ENCODE measurements around the gene TCEA3.

The TCEA3 gene

GRCh38 chr1:23462766-23463165 is 38.2 kb upstream of the TCEA3 start:
- TF ChIP-seq TAF1 (IDR thresholded peaks at IDR 0.05; ENCODE audit: borderline replicate concordance, insufficient read depth, low read length) (no peak), REST (IDR thresholded peaks at IDR 0.05; ENCODE audit: insufficient read depth in 1 of 2, low read depth in 2 of 2, low read length in 2 of 2) (no peak), POLR2AphosphoS5 (IDR thresholded peaks at IDR 0.05; ENCODE audit: low read depth, low read length) (no peak), FOXP2 (optimal IDR thresholded peaks at IDR 0.05; ENCODE audit: borderline replicate concordance, extremely low read depth, extremely low read length, insufficient read depth) (no peak), SIN3A (IDR thresholded peaks at IDR 0.05; ENCODE audit: borderline replicate concordance, insufficient read depth, low read length) (no peak)

- TF ChIP-seq FOXP2 (optimal IDR thresholded peaks at IDR 0.05; ENCODE audit: borderline replicate concordance, extremely low read depth, extremely low read length, insufficient read depth): no peak
- no peak for TF ChIP-seq TAF1 (IDR thresholded peaks at IDR 0.05; ENCODE audit: borderline replicate concordance, insufficient read depth, low read length)
- TF ChIP-seq POLR2AphosphoS5 (IDR thresholded peaks at IDR 0.05; ENCODE audit: low read depth, low read length): no peak
- no peak for TF ChIP-seq REST (IDR thresholded peaks at IDR 0.05; ENCODE audit: insufficient read depth in 1 of 2, low read depth in 2 of 2, low read length in 2 of 2)
- TF ChIP-seq SIN3A (IDR thresholded peaks at IDR 0.05; ENCODE audit: borderline replicate concordance, insufficient read depth, low read length): no peak
Observed at GRCh38 chr1:23461050-23461449, 36.5 kb upstream of the TCEA3 start.

GRCh38 chr1:23460519-23460918 is 36.0 kb upstream of the TCEA3 start:
- TF ChIP-seq SIN3A (IDR thresholded peaks at IDR 0.05; ENCODE audit: borderline replicate concordance, insufficient read depth, low read length): no peak
- no peak for TF ChIP-seq TAF1 (IDR thresholded peaks at IDR 0.05; ENCODE audit: borderline replicate concordance, insufficient read depth, low read length)

- TF ChIP-seq REST (IDR thresholded peaks at IDR 0.05; ENCODE audit: insufficient read depth in 1 of 2, low read depth in 2 of 2, low read length in 2 of 2) (no peak), SIN3A (IDR thresholded peaks at IDR 0.05; ENCODE audit: borderline replicate concordance, insufficient read depth, low read length) (no peak), FOXP2 (optimal IDR thresholded peaks at IDR 0.05; ENCODE audit: borderline replicate concordance, extremely low read depth, extremely low read length, insufficient read depth) (no peak), POLR2AphosphoS5 (IDR thresholded peaks at IDR 0.05; ENCODE audit: low read depth, low read length) (no peak), TAF1 (IDR thresholded peaks at IDR 0.05; ENCODE audit: borderline replicate concordance, insufficient read depth, low read length) (no peak)
Observed at GRCh38 chr1:23459338-23459757, 34.8 kb upstream of the TCEA3 start.

GRCh38 chr1:23456226-23456625 is 31.7 kb upstream of the TCEA3 start:
- TF ChIP-seq FOXP2 (optimal IDR thresholded peaks at IDR 0.05; ENCODE audit: borderline replicate concordance, extremely low read depth, extremely low read length, insufficient read depth): no peak
- TF ChIP-seq TAF1 (IDR thresholded peaks at IDR 0.05; ENCODE audit: borderline replicate concordance, insufficient read depth, low read length): no peak

GRCh38 chr1:23453455-23454000 is 29.0 kb upstream of the TCEA3 start:
- TF ChIP-seq POLR2AphosphoS5 (IDR thresholded peaks at IDR 0.05; ENCODE audit: low read depth, low read length): no peak
- TF ChIP-seq TAF1 (IDR thresholded peaks at IDR 0.05; ENCODE audit: borderline replicate concordance, insufficient read depth, low read length): no peak
- no peak for TF ChIP-seq FOXP2 (optimal IDR thresholded peaks at IDR 0.05; ENCODE audit: borderline replicate concordance, extremely low read depth, extremely low read length, insufficient read depth)
- TF ChIP-seq SIN3A (IDR thresholded peaks at IDR 0.05; ENCODE audit: borderline replicate concordance, insufficient read depth, low read length): no peak
- TF ChIP-seq REST (IDR thresholded peaks at IDR 0.05; ENCODE audit: insufficient read depth in 1 of 2, low read depth in 2 of 2, low read length in 2 of 2): no peak

Measured in PFSK-1 (cell line).